Testis (tissue), 2 donors: Measurements from ENCODE around the gene CHM.

Experiments used
- CTCF ChIP-seq, 3 experiments: fragments of 450-650 bp in 2 of 3; fragments of 200-600 bp in 1 of 3; sonication (generic) in 1 of 3; IDR thresholded peaks; one replicate each; pipeline ENCODE4 v1.5.1; 2016 to 2019; ENCODE audit warnings: antibody characterized with exemption in 3 of 3, mild to moderate bottlenecking in 2 of 3, moderate library complexity in 1 of 3
- POLR2A ChIP-seq: fragments of 450-650 bp; IDR thresholded peaks from one replicate; pipeline ENCODE4 v1.6.1; 2017; ENCODE audit warnings: antibody characterized with exemption, mild to moderate bottlenecking, moderate library complexity

- TF ChIP-seq CTCF (IDR thresholded peaks at IDR 0.05): no peak
- TF ChIP-seq POLR2A: no peak
These were observed 218.6 kb downstream of the CHM start for GRCh38 chrX:85828771-85829170.
